Keratinocyte (primary cell): ENCODE measurements around the gene ABR.

Experiments used
- EZH2 ChIP-seq: IDR thresholded peaks from one replicate; pipeline ENCODE4 v1.6.1; 2012; ENCODE audit warnings: inconsistent platforms, mild to moderate bottlenecking, low read length, moderate library complexity
- TF ChIP-seq, protein P1 (sequence below), 3 experiments: IDR thresholded peaks in 1 of 3; conservative IDR thresholded peaks in 1 of 3; optimal IDR thresholded peaks in 1 of 3; 2 replicates in 2 of 3; 3 replicates in 1 of 3; pipeline versions ENCODE3 to v1.5.1; 2011; ENCODE audit warnings: low read length in 3 of 3, mild to moderate bottlenecking in 3 of 3, moderate library complexity in 2 of 3, control low read depth in 1 of 3, inconsistent platforms in 1 of 3; ENCODE audit not compliant: insufficient read depth in 2 of 3; ENCODE audit errors: extremely low read depth in 1 of 3

- TF ChIP-seq, protein P1, sequence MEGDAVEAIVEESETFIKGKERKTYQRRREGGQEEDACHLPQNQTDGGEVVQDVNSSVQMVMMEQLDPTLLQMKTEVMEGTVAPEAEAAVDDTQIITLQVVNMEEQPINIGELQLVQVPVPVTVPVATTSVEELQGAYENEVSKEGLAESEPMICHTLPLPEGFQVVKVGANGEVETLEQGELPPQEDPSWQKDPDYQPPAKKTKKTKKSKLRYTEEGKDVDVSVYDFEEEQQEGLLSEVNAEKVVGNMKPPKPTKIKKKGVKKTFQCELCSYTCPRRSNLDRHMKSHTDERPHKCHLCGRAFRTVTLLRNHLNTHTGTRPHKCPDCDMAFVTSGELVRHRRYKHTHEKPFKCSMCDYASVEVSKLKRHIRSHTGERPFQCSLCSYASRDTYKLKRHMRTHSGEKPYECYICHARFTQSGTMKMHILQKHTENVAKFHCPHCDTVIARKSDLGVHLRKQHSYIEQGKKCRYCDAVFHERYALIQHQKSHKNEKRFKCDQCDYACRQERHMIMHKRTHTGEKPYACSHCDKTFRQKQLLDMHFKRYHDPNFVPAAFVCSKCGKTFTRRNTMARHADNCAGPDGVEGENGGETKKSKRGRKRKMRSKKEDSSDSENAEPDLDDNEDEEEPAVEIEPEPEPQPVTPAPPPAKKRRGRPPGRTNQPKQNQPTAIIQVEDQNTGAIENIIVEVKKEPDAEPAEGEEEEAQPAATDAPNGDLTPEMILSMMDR (optimal IDR thresholded peaks at IDR 0.05 in 1 of 3, IDR thresholded peaks at IDR 0.05 in 1 of 3, conservative IDR thresholded peaks at IDR 0.05 in 1 of 3; ENCODE audit: extremely low read depth in 1 of 3, insufficient read depth in 2 of 3, low read length in 3 of 3) = no peak
- TF ChIP-seq EZH2 = no peak
Observed at GRCh38 chr17:1144162-1144561, 35.6 kb downstream of the ABR start.
